Osteoblast (primary cell): ENCODE measurements around the gene TRIM66. TPM values are rescaled to one million over a fixed set of nuclear protein-coding genes. Genes with fewer than 3 reads are reported as not detected.

Source experiments
- DNase-seq: peaks from one replicate; pipeline ENCODE4 v3.0.0; 2011; ENCODE audit warnings: low spot score, mixed read lengths; ENCODE audit not compliant: insufficient read length; ENCODE audit errors: missing footprints
- H2AFZ ChIP-seq: 2 replicates; pipeline ENCODE4 v1.6.0; 2011; ENCODE audit warnings: mild to moderate bottlenecking, low read length
- H3K27ac ChIP-seq: 2 replicates; pipeline ENCODE4 v1.5.1; 2011; ENCODE audit warnings: mild to moderate bottlenecking, low read depth, low read length, moderate library complexity
- H3K27me3 ChIP-seq: 2 replicates; pipeline ENCODE4 v1.6.0; 2012; ENCODE audit warnings: mild to moderate bottlenecking, control low read depth, inconsistent platforms, low read length, moderate library complexity; ENCODE audit not compliant: insufficient read depth
- H3K36me3 ChIP-seq: 2 replicates; pipeline ENCODE4 v1.5.1; 2011; ENCODE audit warnings: mild to moderate bottlenecking, low read length, control low read depth, moderate library complexity; ENCODE audit not compliant: insufficient read depth
- H3K4me1 ChIP-seq: 2 replicates; pipeline ENCODE4 v1.5.1; 2011; ENCODE audit warnings: mild to moderate bottlenecking, low read length, control low read depth, moderate library complexity; ENCODE audit not compliant: insufficient read depth
- H3K4me2 ChIP-seq: 2 replicates; pipeline ENCODE4 v1.6.0; 2011; ENCODE audit warnings: mild to moderate bottlenecking, low read length; ENCODE audit not compliant: insufficient read depth
- H3K4me3 ChIP-seq: fragments of 200-600 bp; sonication (generic); 3 replicates; pipeline ENCODE4 v1.5.1; 2012; ENCODE audit warnings: mild to moderate bottlenecking, low read length, inconsistent platforms; ENCODE audit not compliant: insufficient read depth
- H3K79me2 ChIP-seq: 2 replicates; pipeline ENCODE4 v1.6.0; 2012; ENCODE audit warnings: mild to moderate bottlenecking, low read length, control low read depth, inconsistent platforms; ENCODE audit not compliant: insufficient read depth
- H3K9me3 ChIP-seq: 2 replicates; pipeline ENCODE4 v1.5.1; 2011; ENCODE audit warnings: low read depth, low read length, control low read depth
- H4K20me1 ChIP-seq: 2 replicates; pipeline ENCODE4 v1.6.0; 2012; ENCODE audit warnings: mild to moderate bottlenecking, low read length, control low read depth; ENCODE audit not compliant: insufficient read depth
- CTCF ChIP-seq: IDR thresholded peaks from 2 replicates; pipeline ENCODE4 v1.5.1; 2011; ENCODE audit warnings: mild to moderate bottlenecking, low read depth, low read length, moderate library complexity; ENCODE audit errors: extremely low read depth
- total RNA-seq: library from RNA; depleted of rRNA; stranded (reverse); fragments of >200 nt; gene quantifications from 2 replicates; pipeline ENCODE4 v1.2.3, GENCODE V29; 2012

Gene TRIM66
- total RNA-seq, 1 donor, result 9.0 TPM

- peak overlapping the region; percentile 91 for H3K27ac ChIP-seq
- no peaks in the 10 kb centered on the region for H4K20me1 ChIP-seq
- no peaks in the 10 kb centered on the region for H3K9me3 ChIP-seq
- H3K4me3 ChIP-seq, result no peak overlapping the region
- TF ChIP-seq CTCF, result no peak
- no peak overlapping the region for H3K4me2 ChIP-seq
- no peak overlapping the region for H2AFZ ChIP-seq
- peaks cover 2% of the 10 kb centered on the region for H3K79me2 ChIP-seq
- DNase-seq, result peak; percentile 62
- peaks cover 46% of the 10 kb centered on the region for H3K4me1 ChIP-seq
- H3K36me3 ChIP-seq, result peaks cover 12% of the 10 kb centered on the region
- H3K27me3 ChIP-seq, result no peaks in the 10 kb centered on the region
These were observed 38.6 kb upstream of the TRIM66 start for GRCh38 chr11:8720868-8721608.

DNA sequence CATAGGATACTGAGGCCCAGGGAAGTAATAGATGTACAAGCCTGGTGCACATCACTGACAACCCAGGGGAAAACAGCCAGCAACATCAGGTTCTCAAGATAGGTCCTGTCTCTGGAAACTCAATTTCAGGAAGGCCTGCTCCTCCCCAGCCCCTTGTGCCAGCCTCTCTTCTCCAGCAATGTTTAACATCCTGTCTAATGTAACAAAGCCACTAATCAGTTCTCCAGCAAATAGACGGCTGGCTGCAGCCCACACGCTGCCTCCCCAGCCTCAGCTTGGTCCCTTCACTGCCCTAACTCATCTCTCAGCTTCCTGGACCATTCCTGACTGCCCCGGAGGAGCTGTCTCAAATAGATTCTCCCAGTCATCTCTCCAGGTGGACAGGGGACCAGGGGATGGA, 37.9 kb upstream of the TRIM66 start:
- Histone ChIP-seq H3K36me3 (peaks cover 12% of the 10 kb centered on the region), H3K4me3 (no peak overlapping the region), H3K27me3 (no peaks in the 10 kb centered on the region), H3K27ac (peak overlapping the region; percentile 91), H3K9me3 (no peaks in the 10 kb centered on the region), H3K4me1 (peaks cover 46% of the 10 kb centered on the region), H3K4me2 (peak overlapping the region; percentile 69), H4K20me1 (no peaks in the 10 kb centered on the region), H3K79me2 (peaks cover 2% of the 10 kb centered on the region), H2AFZ (no peak overlapping the region)
- no peak for TF ChIP-seq CTCF
- DNase-seq, result peak; percentile 74

DNA sequence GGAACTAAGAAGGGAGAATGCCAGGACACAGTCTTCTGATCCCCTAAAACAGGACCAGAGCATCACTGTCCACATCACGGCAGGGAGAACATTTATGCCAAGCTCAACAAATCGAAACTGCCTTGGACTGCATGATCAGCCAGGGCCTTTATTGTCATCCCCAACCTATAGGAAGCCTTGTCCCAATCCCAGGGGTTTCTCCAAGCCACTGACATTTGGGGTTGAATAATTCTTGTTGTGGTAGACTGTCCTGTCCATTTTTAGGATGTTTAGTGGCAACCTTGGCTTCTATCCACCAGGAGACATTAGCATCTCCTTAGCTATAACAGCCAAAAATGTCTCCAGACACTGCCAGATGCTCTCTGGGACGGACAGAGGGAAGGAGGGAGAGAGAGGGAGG, 37.3 kb upstream of the TRIM66 start:
- peaks cover 9% of the 10 kb centered on the region for H3K36me3 ChIP-seq
- peaks cover 2% of the 10 kb centered on the region for H3K79me2 ChIP-seq
- H3K4me3 ChIP-seq, result peak overlapping the region; percentile 38
- peak overlapping the region; percentile 69 for H3K4me2 ChIP-seq
- H3K4me1 ChIP-seq, result peaks cover 46% of the 10 kb centered on the region
- H3K27me3 ChIP-seq, result no peaks in the 10 kb centered on the region
- peak overlapping the region; percentile 91 for H3K27ac ChIP-seq
- peak; percentile 94 for DNase-seq
- no peak overlapping the region for H2AFZ ChIP-seq
- no peak for TF ChIP-seq CTCF
- H3K9me3 ChIP-seq, result no peaks in the 10 kb centered on the region
- no peaks in the 10 kb centered on the region for H4K20me1 ChIP-seq

DNA sequence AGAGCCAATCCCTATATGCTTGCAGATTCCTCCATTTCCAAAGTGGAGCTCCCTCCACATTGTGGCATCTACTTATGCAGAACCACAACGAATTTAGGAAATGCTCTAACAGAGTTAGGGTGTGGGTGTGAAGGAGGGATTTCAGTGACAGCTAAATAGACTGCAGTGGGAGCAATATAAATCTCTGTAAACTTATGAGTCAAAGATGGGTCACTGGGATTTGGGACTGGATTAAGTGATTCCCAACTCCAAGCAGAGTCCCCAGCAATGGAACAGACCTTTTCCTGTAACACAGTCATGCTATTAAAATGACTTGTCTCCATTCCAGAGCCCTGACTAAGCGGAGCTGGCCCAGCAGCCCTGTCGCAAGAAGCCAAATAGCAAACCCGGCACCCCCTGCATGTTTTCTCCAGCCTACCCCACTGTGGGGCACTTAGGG, 36.8 kb upstream of the TRIM66 start:
- Histone ChIP-seq H3K4me1 (peaks cover 46% of the 10 kb centered on the region), H4K20me1 (no peaks in the 10 kb centered on the region), H3K4me3 (peak overlapping the region; percentile 48), H3K36me3 (peaks cover 10% of the 10 kb centered on the region), H3K4me2 (peak overlapping the region; percentile 69), H3K79me2 (peaks cover 2% of the 10 kb centered on the region), H3K27ac (peak overlapping the region; percentile 91), H3K27me3 (no peaks in the 10 kb centered on the region), H3K9me3 (no peaks in the 10 kb centered on the region), H2AFZ (no peak overlapping the region)
- DNase-seq, result peak; percentile 96
- no peak for TF ChIP-seq CTCF
